HAP-1 (cell line): ENCODE measurements around the gene EFNA3.

Experiments
- DNase-seq, 2 experiments: peaks; one replicate each; pipeline ENCODE4 v3.0.0-alpha.2; 2016 to 2020; ENCODE audit warnings: low spot score in 2 of 2
- H3K27me3 ChIP-seq: fragments of 250-450 bp; sonication (Bioruptor Pico); 2 replicates; pipeline ENCODE4 v1.5.1; 2020; ENCODE audit warnings: low read depth, mild to moderate bottlenecking, moderate library complexity
- H3K36me3 ChIP-seq: fragments of 250-450 bp; sonication (Bioruptor Pico); replicated peaks from 2 replicates; pipeline ENCODE4 v1.5.1; 2020; ENCODE audit warnings: mild to moderate bottlenecking
- H3K4me1 ChIP-seq: fragments of 250-450 bp; sonication (Bioruptor Pico); 2 replicates; pipeline ENCODE4 v1.5.1; 2020; ENCODE audit warnings: mild to moderate bottlenecking
- H3K4me3 ChIP-seq: fragments of 250-450 bp; sonication (Bioruptor Pico); 2 replicates; pipeline ENCODE4 v1.5.1; 2020; ENCODE audit warnings: mild to moderate bottlenecking, moderate library complexity
- H3K9me3 ChIP-seq: fragments of 250-450 bp; sonication (Bioruptor Pico); 2 replicates; pipeline ENCODE4 v1.5.1; 2020; ENCODE audit warnings: mild to moderate bottlenecking, moderate library complexity
- in situ Hi-C: fragments of 300-500 bp; cut with MboI; formaldehyde crosslinking; loops from 3 replicates; pipeline ENCODE4 v1.14.3; 2020; ENCODE audit warnings: low sequenced_read_pairs, inconsistent platforms, mixed read lengths

EFNA3 gene

DNA sequence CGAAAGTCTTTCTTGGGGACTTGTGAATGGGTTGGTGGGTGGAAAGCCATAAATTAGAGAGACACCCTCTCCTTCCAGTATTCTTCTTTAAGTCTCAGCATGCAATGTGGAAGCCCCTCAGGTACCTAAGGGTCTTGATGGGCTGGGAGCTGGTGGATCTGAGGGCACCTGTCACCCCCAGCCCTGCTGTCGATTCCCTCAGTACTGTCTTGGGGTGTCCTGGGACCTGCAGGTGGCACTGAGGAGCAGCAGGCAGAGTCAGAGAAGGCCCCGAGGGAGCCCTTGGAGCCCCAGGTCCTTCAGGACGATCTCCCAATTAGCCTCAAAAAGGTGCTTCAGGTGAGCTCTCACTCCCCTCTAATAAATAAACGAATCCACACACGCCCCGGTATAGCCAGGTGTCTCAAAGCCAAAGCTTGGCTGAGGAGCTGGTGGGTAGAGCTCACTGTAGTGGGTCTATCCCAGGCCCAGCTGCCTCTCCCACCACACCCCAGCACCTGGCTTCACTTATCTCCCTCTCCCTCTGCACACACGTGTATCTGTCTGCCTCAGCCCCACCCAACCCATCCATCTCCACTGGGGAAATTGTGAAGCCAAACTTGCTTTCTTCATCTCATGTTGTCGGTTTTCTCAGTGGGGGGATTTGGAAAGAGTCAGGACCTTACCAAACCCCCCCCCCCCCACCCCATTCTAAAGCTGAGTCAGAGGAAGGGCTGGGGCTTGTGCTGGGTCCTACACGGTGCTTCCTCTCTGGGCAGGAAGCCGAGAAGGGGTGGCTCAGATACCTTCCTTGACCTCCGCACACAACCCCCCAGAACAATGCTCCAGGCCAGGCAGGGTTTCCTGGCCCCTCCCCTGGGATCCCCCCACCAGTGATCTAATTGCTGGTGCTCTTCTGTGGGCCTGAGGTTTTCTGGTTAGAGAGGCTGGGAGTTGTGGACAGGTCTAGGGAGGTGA is 25.9 kb upstream of the EFNA3 start:
- H3K27me3 ChIP-seq, result no peaks in the 10 kb centered on the region
- no peaks in the 10 kb centered on the region for H3K9me3 ChIP-seq
- no peak for DNase-seq
- H3K4me1 ChIP-seq, result peaks cover 25% of the 10 kb centered on the region
- peak overlapping the region; percentile 81 for H3K4me3 ChIP-seq
- in situ Hi-C loops, result loop anchor here (5.0 kb wide), 1 partner anchor 90 kb away; the partner anchor contains the start of gene PYGO2
- H3K36me3 ChIP-seq, result peaks cover 39% of the 10 kb centered on the region

DNA sequence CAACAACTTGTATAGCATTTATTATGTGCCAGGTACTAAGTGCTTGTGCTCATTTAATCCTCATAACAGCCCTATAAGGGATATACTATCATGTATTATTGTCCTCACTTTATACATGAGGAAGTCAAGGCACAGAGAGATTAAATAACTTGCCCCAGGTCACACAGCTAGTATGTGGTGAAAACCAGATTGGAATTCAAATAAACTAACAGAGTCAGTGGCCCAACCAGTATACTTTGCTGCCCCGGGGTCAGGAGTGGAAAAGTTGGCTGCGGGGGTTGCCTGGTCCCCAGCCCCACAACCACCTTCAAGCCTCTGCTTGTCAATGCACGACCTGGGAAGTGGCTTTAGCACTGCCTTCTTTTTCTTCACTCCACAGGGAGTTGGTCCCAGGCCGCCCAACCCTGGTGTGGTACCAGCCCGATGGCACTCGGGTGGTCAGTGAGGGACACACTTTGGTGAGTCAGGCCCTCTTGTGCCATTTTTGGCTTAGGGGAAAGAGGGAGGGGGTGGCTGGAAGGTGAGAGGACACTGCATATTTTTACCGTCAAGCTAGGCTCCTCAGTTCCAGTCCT is 25.0 kb upstream of the EFNA3 start:
- Histone ChIP-seq H3K27me3 (no peaks in the 10 kb centered on the region), H3K4me1 (peaks cover 20% of the 10 kb centered on the region), H3K36me3 (peaks cover 48% of the 10 kb centered on the region), H3K4me3 (no peak overlapping the region), H3K9me3 (no peaks in the 10 kb centered on the region)
- no peak for DNase-seq
- in situ Hi-C loops, result loop anchor here (5.0 kb wide), 1 partner anchor 91 kb away; the partner anchor contains the start of gene PYGO2

DNA sequence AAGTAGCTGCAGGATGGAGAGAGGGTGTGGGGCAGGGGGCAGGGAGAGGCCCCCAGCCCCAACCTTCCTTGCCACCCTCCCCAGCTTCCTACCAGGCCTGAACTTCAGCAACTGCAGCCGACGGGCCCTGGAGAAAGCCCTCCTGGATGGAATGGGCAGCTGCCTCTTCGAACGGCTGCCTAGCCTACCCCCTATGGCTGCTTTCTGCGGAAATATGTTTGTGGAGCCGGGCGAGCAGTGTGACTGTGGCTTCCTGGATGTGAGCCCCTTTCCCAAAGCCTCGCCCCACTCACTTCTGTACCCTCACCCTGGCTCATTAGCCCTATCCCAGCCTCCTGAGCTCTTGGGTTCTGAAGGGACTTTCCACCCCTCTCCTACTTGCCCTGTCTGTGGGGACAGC is 21.5 kb upstream of the EFNA3 start:
- DNase-seq, result no peak
- Histone ChIP-seq H3K36me3 (peaks cover 65% of the 10 kb centered on the region), H3K4me3 (no peak overlapping the region), H3K9me3 (no peaks in the 10 kb centered on the region), H3K4me1 (peaks cover 3% of the 10 kb centered on the region), H3K27me3 (no peaks in the 10 kb centered on the region)
- in situ Hi-C loops, result no loop called here

DNA sequence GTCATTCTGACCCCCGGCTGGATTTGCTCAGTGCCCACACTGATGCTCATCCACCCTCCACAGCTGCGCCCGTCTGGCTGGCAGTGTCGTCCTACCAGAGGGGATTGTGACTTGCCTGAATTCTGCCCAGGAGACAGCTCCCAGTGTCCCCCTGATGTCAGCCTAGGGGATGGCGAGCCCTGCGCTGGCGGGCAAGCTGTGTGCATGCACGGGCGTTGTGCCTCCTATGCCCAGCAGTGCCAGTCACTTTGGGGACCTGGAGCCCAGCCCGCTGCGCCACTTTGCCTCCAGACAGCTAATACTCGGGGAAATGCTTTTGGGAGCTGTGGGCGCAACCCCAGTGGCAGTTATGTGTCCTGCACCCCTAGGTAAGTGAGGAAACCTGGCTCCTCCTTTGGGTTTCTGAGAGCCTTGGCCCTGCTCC is 20.8 kb upstream of the EFNA3 start:
- peaks cover 65% of the 10 kb centered on the region for H3K36me3 ChIP-seq
- in situ Hi-C loops, result no loop called here

DNA sequence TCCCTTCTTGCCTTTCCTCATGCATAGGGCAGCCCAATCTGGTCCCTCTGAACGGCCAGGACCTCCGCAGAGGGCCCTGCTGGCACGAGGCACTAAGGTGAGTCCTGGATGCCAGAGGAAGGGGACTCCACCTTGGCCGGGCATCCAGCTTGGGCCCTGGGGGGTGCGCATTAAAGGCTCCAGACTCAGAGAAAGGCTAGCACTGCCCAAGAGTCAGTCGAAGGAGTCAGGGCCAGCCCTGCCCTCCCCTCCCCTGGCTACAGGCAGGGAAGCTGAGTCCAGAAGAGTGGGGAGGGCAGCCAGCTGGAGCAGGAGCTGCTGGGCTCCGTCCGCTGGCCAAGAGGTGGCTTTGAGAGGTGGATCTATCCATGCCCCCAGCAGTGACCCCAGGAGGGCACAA is 17.9 kb upstream of the EFNA3 start:
- Histone ChIP-seq H3K4me3 (no peak overlapping the region), H3K36me3 (peaks cover 44% of the 10 kb centered on the region), H3K9me3 (no peaks in the 10 kb centered on the region), H3K4me1 (peaks cover 11% of the 10 kb centered on the region), H3K27me3 (no peaks in the 10 kb centered on the region)
- in situ Hi-C loops, result loop anchor here (5.0 kb wide), 1 partner anchor 63 kb away; no protein-coding TSS in a partner anchor
- DNase-seq, result no peak

More for the DNA sequence above, 20.8 kb upstream of the EFNA3 start:
- Histone ChIP-seq H3K4me3 (no peak overlapping the region), H3K27me3 (no peaks in the 10 kb centered on the region), H3K4me1 (peaks cover 3% of the 10 kb centered on the region), H3K9me3 (no peaks in the 10 kb centered on the region)
- no peak for DNase-seq

DNA sequence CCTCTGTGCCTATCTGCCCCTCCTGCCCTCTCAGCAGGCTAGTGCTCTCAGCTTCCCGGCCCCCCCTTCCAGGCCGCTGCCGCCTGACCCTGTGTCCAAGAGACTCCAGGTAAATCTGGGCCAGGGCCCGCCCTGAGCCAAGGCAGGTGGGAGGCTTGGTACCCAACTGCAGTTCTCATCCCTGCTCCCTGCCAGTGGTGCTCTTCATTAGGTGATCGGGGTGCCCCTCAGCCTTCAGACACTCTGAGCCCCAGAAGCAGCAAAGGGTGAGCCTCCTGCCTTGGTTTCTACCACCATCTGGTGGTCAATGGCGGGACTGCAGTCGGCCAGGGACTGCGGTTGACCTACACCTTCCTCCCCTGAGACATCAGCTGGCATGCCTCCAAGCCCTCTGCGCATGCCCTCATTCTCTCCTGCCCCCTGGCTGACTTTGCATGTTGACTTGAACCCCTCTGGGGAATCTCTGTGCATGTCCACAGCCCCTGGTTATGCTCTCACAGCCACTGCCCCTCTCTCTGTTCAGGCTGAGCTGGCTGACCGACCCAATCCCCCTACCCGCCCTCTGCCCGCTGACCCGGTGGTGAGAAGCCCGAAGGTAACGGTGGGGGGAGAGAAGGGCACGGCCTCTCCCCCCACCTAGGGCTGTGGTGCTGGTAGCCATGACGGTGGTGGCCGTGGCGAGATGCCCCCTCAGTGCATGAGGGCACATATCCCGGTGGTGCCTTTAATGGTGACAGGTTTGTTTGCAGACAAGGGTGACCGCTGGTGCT is 17.1 kb upstream of the EFNA3 start:
- Histone ChIP-seq H3K9me3 (no peaks in the 10 kb centered on the region), H3K4me1 (peaks cover 11% of the 10 kb centered on the region), H3K36me3 (peaks cover 36% of the 10 kb centered on the region), H3K4me3 (no peak overlapping the region), H3K27me3 (no peaks in the 10 kb centered on the region)
- in situ Hi-C loops, result loop anchor here (5.0 kb wide), 1 partner anchor 64 kb away; no protein-coding TSS in a partner anchor
- peak; percentile 80 to 98 for DNase-seq

DNA sequence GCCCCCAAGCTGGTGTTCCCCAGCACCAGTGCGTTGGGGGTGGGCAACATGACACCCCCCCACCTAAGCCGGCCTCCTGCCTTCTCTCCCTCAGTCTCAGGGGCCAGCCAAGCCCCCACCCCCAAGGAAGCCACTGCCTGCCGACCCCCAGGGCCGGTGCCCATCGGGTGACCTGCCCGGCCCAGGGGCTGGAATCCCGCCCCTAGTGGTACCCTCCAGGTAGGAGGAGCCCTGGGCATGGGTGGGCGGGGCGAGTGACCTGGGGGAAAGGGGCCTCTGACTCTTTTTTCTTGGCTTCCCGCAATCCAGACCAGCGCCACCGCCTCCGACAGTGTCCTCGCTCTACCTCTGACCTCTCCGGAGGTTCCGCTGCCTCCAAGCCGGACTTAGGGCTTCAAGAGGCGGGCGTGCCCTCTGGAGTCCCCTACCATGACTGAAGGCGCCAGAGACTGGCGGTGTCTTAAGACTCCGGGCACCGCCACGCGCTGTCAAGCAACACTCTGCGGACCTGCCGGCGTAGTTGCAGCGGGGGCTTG is 16.4 kb upstream of the EFNA3 start:
- Histone ChIP-seq H3K9me3 (no peaks in the 10 kb centered on the region), H3K27me3 (no peaks in the 10 kb centered on the region), H3K4me1 (peaks cover 11% of the 10 kb centered on the region), H3K4me3 (no peak overlapping the region), H3K36me3 (peaks cover 32% of the 10 kb centered on the region)
- in situ Hi-C loops, result loop anchor here (5.0 kb wide), 1 partner anchor 65 kb away; no protein-coding TSS in a partner anchor
- DNase-seq, result no peak

DNA sequence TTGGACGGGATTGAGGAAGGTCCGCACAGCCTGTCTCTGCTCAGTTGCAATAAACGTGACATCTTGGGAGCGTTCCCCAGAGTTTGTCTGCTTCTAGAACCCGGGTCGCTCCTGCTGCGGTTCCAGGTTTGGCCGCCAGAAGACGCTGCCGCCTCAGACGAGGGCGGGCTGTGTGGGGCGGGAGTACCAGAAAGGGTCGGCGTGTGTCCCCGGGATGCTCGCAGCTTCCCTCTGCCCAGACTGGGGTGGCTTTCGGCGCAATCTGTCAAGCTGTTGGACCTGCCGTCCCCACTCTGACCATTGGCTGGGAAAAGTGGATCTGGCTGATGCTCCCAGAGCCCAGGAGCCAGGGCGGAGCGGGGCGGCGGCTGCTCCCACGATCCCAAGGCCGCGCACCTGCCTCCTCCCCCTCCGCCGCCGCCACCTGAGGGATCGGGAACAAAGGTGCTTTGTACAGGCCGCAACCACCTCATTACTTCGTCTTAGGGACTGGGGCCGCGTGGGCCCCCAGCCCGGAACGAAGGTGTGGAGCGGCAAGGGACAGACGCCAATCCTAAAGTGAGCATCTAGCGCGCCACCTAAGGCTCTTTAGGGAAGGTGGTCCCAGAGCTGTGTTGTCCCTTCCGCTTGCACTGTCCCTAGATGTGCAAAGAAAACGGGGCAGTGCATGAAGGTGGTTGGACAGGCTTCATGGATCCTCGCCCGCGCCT is 15.8 kb upstream of the EFNA3 start:
- H3K4me1 ChIP-seq, result peaks cover 11% of the 10 kb centered on the region
- peak overlapping the region; percentile 87; the same call in 1 of the 2 replicates for H3K4me3 ChIP-seq
- H3K36me3 ChIP-seq, result peaks cover 25% of the 10 kb centered on the region
- in situ Hi-C loops, result loop anchor here (5.0 kb wide), 1 partner anchor 66 kb away; no protein-coding TSS in a partner anchor
- peak in 1 of 2 experiments; percentile 68 for DNase-seq
- H3K27me3 ChIP-seq, result no peaks in the 10 kb centered on the region
- H3K9me3 ChIP-seq, result no peaks in the 10 kb centered on the region

DNA sequence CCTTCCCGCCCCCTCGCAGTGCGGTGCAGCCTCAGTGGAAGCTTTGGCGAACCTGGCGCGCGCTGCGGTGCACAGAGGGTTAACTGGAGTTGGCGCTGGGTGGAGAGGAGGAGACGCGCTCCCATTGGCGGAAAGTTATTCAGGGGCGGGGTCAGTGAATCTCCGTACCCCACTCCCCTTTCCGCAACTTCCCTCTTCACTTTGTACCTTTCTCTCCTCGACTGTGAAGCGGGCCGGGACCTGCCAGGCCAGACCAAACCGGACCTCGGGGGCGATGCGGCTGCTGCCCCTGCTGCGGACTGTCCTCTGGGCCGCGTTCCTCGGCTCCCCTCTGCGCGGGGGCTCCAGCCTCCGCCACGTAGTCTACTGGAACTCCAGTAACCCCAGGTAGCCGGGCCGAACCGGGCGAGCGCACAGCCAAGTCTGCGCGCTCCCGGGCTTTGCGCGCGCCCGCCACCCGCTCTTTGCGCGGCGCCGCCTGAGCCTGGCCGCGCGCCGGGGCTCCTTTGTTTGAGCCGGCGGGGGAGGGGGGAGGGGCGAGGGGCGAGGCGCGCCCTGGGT is 15.0 kb upstream of the EFNA3 start, which contains the start of gene EFNA4:
Gene EFNA4, plus strand, starts transcription at position 191 of the 561 bp plus-strand sequence. Its CDS starts 84 bp downstream, at position 275.
- peak; percentile 93 to 94 for DNase-seq
- H3K9me3 ChIP-seq, result no peaks in the 10 kb centered on the region
- peaks cover 18% of the 10 kb centered on the region for H3K36me3 ChIP-seq
- peaks cover 11% of the 10 kb centered on the region for H3K4me1 ChIP-seq
- no peaks in the 10 kb centered on the region for H3K27me3 ChIP-seq
- peak within 1 kb of the TSS; percentile 87 for H3K4me3 ChIP-seq
- in situ Hi-C loops, result loop anchor here (5.0 kb wide), 1 partner anchor 66 kb away; no protein-coding TSS in a partner anchor

DNA sequence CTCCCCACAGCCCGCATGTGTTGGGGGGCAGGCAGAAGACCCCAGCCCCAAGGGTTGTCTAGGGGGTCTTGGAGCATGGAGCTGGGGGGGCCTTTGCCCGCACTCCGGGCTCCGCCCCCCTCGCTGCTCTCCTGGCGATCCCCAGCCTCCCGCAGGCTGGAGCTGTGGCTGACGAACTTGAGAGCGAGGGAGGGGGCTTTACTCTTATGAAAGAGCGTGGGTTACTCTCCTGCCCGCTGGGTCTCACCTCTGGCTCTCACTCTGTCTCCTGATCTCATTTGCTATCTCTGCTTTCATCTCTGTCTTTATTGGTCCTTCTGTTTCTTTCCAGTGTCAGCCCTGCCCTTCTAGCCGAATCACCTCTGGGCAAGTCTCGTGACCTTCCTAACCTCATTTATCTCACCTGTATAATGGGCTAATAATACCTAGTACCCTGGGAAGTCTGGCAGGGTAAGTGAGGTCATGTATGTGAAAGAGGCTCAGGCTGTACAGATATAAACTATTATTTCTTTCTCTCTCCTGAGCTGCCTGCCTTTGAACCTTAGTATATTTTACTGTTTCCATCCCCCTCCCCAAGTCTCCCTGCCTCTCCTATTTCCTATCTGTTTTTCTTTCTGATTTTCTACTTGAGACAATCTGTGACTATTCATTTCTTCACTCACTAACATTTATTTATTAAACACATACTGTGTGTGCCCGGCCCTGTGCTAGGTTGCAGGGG is 14.4 kb upstream of the EFNA3 start:
- in situ Hi-C loops, result loop anchor here (5.0 kb wide), 1 partner anchor 67 kb away; no protein-coding TSS in a partner anchor
- peak overlapping the region; percentile 87 for H3K4me3 ChIP-seq
- no peaks in the 10 kb centered on the region for H3K27me3 ChIP-seq
- no peaks in the 10 kb centered on the region for H3K9me3 ChIP-seq
- peak; percentile 61 to 73 for DNase-seq
- H3K36me3 ChIP-seq, result peaks cover 11% of the 10 kb centered on the region
- peaks cover 11% of the 10 kb centered on the region for H3K4me1 ChIP-seq

DNA sequence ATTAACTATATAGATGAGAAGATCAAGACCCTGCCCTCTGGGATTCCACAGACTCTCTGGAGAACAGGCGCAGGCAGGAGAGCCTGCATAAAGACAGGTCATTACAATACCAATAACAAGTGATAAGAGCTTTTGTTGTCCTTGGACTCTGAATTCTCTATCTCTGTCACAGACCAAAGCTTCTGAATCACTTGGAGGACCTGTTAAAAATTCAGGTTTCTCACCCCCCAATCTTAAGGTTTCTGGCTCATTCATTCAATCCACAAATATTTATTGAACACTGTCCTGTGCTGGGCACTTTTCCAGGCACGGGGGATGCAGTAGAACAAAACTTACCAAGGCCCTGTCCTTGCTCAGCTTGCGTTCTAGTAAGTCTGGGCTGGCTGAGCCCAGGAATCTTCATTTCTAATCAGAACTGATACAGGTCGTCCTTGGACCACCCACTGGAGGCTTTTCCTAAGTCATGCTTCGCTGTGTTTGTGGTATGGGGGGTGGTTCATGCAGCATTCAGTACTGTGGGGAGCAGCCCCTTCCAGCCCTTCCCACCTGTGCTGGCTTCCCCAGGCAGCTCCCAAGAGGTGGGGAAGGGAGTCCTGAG is 13.7 kb upstream of the EFNA3 start:
- H3K4me1 ChIP-seq, result peaks cover 11% of the 10 kb centered on the region
- in situ Hi-C loops, result loop anchor here (5.0 kb wide), 1 partner anchor 68 kb away; no protein-coding TSS in a partner anchor

More for the DNA sequence above, 13.7 kb upstream of the EFNA3 start:
- Histone ChIP-seq H3K9me3 (no peaks in the 10 kb centered on the region), H3K27me3 (no peaks in the 10 kb centered on the region), H3K4me3 (no peak overlapping the region), H3K36me3 (peaks cover 7% of the 10 kb centered on the region)
- no peak for DNase-seq
